ENCODE data around the gene EVI2B.
"Not testable (repeated sequence)": the region's sequence is repeated elsewhere in the genome, so short reads cannot be mapped to it uniquely, and the experiment has no call there.

Gene EVI2B

GRCh38 chr17:31313982-31314781 lies at the start of gene EVI2B:
EVI2B (minus strand) TSS chr17:31314054; CDS start chr17:31305609, 8,445 bp downstream.
- no peak for DNase-seq

- no peak for DNase-seq
Measured at GRCh38 chr17:31357839-31358394, 44.1 kb upstream of the EVI2B start.

- DNase-seq: no peak
Measured at GRCh38 chr17:31357091-31357490, 43.2 kb upstream of the EVI2B start.

- DNase-seq: no peak
Measured at GRCh38 chr17:31355935-31356334, 42.1 kb upstream of the EVI2B start.

GRCh38 chr17:31349454-31349853 lies 35.6 kb upstream of the EVI2B start:
- no peak for DNase-seq

- not testable (repeated sequence) for DNase-seq
Measured at GRCh38 chr17:31345191-31345747, 31.4 kb upstream of the EVI2B start.

- no peak for DNase-seq
Measured at GRCh38 chr17:31339906-31340661, 26.2 kb upstream of the EVI2B start.

GRCh38 chr17:31329221-31329620 lies 15.4 kb upstream of the EVI2B start:
- no peak for DNase-seq

- no peak for DNase-seq
Measured at GRCh38 chr17:31328160-31328535, 14.3 kb upstream of the EVI2B start.

GRCh38 chr17:31327534-31328159 lies 13.8 kb upstream of the EVI2B start:
- no peak for DNase-seq

GRCh38 chr17:31323551-31323950 lies 9.7 kb upstream of the EVI2B start:
- DNase-seq: no peak

- DNase-seq: no peak
Measured at GRCh38 chr17:31321966-31322365, 8.1 kb upstream of the EVI2B start.

- no peak for DNase-seq
Measured at GRCh38 chr17:31321481-31321880, 7.6 kb upstream of the EVI2B start, which contains the start of gene EVI2A. EVI2A (minus strand) TSS chr17:31321622; CDS start chr17:31319013, 2,609 bp downstream.

- DNase-seq: no peak
Measured at GRCh38 chr17:31320791-31321190, 6.9 kb upstream of the EVI2B start.

- no peak for DNase-seq
Measured at GRCh38 chr17:31320241-31320640, 6.4 kb upstream of the EVI2B start.

GRCh38 chr17:31318851-31319661 lies 5.2 kb upstream of the EVI2B start:
- no peak for DNase-seq

- DNase-seq: no peak
Measured at GRCh38 chr17:31318298-31318801, 4.5 kb upstream of the EVI2B start.

- no peak for DNase-seq
Measured at GRCh38 chr17:31314782-31315100, 887 bp upstream of the EVI2B start.

GRCh38 chr17:31312223-31312622 lies 1.6 kb downstream of the EVI2B start:
- not testable (repeated sequence) for DNase-seq

- no peak for DNase-seq
Measured at GRCh38 chr17:31311526-31311925, 2.3 kb downstream of the EVI2B start.

GRCh38 chr17:31310886-31311285 lies 3.0 kb downstream of the EVI2B start:
- DNase-seq: no peak

- DNase-seq: no peak
Measured at GRCh38 chr17:31310260-31310659, 3.6 kb downstream of the EVI2B start.

Measured in NCI-H748 treated with DMSO at 0.1 percent for 48 hours (cell line).